Cardiac muscle cell (in vitro differentiated cells and primary cell): Measurements from ENCODE around the gene RUNX3. TPM values are rescaled to one million over a fixed set of nuclear protein-coding genes. Genes with fewer than 3 reads are reported as not detected.

ENCODE experiments used
- DNase-seq, 2 donors: peaks; one replicate each; pipeline versions ENCODE4 v3.0.0 to v3.0.0-alpha.2; 2010 to 2017; ENCODE audit warnings: low read depth in 1 of 2, low spot score in 1 of 2
- H3K27ac ChIP-seq: fragments of 200-600 bp; sonication (generic); 2 replicates; pipeline ENCODE4 v1.5.1; 2016
- H3K27me3 ChIP-seq: fragments of 200-600 bp; sonication (generic); 2 replicates; pipeline ENCODE4 v1.6.0; 2016; ENCODE audit warnings: control low read depth
- H3K36me3 ChIP-seq: fragments of 200-600 bp; sonication (generic); 2 replicates; pipeline ENCODE4 v1.5.1; 2016; ENCODE audit warnings: control low read depth
- H3K4me1 ChIP-seq: fragments of 200-600 bp; sonication (generic); 2 replicates; pipeline ENCODE4 v1.8.1; 2017; ENCODE audit warnings: low read depth, mild to moderate bottlenecking, mixed run types
- H3K4me3 ChIP-seq: fragments of 200-600 bp; sonication (generic); 2 replicates; pipeline ENCODE4 v1.5.1; 2016; ENCODE audit warnings: mild to moderate bottlenecking
- H3K9me3 ChIP-seq: fragments of 200-600 bp; sonication (generic); 2 replicates; pipeline ENCODE4 v1.5.1; 2017; ENCODE audit warnings: low read depth, mild to moderate bottlenecking, control low read depth
- polyA plus RNA-seq: library from polyadenylated mRNA; unstranded; fragments of >200 nt; fragmentation: Nextera tagmentation; extraction: Ambion mirVana; gene quantifications from 2 replicates; pipeline ENCODE4 v1.2.1, GENCODE V29; 2016
- total RNA-seq: library from RNA; depleted of rRNA; stranded (reverse); fragments of >200 nt; gene quantifications from 2 replicates; pipeline ENCODE4 v1.2.3, GENCODE V29; 2016
- TF ChIP-seq, protein P1 (sequence below): IDR thresholded peaks from 2 replicates; pipeline ENCODE4 v1.5.1; 2012; ENCODE audit warnings: low read depth, mild to moderate bottlenecking, low read length

Gene RUNX3
- total and polyA plus RNA-seq, 2 experiments from 2014 or later = not detected

- no peak overlapping the region for H3K4me3 ChIP-seq
- no peak overlapping the region for H3K27ac ChIP-seq
- no peaks in the 10 kb centered on the region for H3K27me3 ChIP-seq
- no peaks in the 10 kb centered on the region for H3K36me3 ChIP-seq
- no peaks in the 10 kb centered on the region for H3K9me3 ChIP-seq
- no peak for DNase-seq
- H3K4me1 ChIP-seq = no peaks in the 10 kb centered on the region
- TF ChIP-seq, protein P1, sequence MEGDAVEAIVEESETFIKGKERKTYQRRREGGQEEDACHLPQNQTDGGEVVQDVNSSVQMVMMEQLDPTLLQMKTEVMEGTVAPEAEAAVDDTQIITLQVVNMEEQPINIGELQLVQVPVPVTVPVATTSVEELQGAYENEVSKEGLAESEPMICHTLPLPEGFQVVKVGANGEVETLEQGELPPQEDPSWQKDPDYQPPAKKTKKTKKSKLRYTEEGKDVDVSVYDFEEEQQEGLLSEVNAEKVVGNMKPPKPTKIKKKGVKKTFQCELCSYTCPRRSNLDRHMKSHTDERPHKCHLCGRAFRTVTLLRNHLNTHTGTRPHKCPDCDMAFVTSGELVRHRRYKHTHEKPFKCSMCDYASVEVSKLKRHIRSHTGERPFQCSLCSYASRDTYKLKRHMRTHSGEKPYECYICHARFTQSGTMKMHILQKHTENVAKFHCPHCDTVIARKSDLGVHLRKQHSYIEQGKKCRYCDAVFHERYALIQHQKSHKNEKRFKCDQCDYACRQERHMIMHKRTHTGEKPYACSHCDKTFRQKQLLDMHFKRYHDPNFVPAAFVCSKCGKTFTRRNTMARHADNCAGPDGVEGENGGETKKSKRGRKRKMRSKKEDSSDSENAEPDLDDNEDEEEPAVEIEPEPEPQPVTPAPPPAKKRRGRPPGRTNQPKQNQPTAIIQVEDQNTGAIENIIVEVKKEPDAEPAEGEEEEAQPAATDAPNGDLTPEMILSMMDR = no peak
Measured at GRCh38 chr1:24946861-24947658, 17.0 kb upstream of the RUNX3 start.

DNA sequence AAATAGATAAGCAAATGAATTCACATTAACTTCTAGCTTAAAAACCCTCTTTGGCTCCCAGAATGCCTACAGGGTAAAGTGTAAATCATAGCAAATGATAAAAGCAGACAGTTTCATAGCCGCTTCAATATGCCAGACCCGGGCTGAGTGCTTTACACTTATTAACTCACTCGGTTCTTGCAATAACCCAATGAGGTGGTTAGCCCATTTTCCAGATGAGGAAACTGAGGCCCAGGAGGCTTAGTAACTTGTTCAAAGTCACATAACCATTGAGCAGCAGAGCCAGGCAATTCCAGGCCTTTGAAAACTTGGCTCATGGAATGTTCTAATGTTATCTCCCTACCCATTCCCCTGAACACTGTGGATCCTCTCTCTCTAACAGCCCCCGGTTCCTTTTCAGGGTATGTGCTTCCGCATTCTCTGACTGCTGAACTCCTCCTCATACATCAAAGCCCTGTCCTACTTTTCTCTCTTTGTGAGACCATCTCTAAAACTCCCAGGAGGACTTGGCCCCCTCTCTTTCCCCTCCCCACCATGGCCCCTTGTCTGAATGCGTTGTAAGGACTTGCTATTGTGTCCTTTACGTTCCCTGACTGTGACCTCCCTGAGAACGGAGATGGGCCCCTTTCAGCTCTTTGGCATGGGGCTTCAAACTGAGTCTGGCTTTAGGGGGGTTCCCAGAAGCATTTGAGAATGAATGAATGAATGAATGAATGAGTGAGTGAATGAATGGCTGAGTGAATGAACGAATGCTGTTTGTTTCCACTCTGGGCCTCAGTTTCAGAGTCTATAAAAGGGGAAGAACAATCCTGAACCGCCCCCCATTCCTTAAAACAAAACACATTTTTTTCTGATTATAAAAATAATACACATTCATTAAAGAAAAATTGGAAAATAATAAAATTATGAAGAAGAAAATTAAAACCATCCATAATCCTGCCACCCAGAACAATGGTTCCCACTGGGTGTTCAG lies 15.6 kb upstream of the RUNX3 start:
- no peaks in the 10 kb centered on the region for H3K27me3 ChIP-seq
- H3K4me1 ChIP-seq = no peaks in the 10 kb centered on the region
- no peaks in the 10 kb centered on the region for H3K36me3 ChIP-seq
- TF ChIP-seq, protein P1 = no peak
- H3K4me3 ChIP-seq = no peak overlapping the region
- H3K27ac ChIP-seq = no peak overlapping the region
- DNase-seq = no peak
- H3K9me3 ChIP-seq = no peaks in the 10 kb centered on the region

GRCh38 chr1:24944318-24944717 lies 14.2 kb upstream of the RUNX3 start:
- no peaks in the 10 kb centered on the region for H3K9me3 ChIP-seq
- no peaks in the 10 kb centered on the region for H3K27me3 ChIP-seq
- H3K27ac ChIP-seq = no peak overlapping the region
- DNase-seq = no peak
- H3K4me1 ChIP-seq = no peaks in the 10 kb centered on the region
- H3K4me3 ChIP-seq = no peak overlapping the region
- H3K36me3 ChIP-seq = no peaks in the 10 kb centered on the region
- TF ChIP-seq, protein P1 = no peak

GRCh38 chr1:24942789-24943188 lies 12.7 kb upstream of the RUNX3 start:
- no peaks in the 10 kb centered on the region for H3K4me1 ChIP-seq
- H3K4me3 ChIP-seq = no peak overlapping the region
- DNase-seq = no peak
- no peaks in the 10 kb centered on the region for H3K27me3 ChIP-seq
- no peaks in the 10 kb centered on the region for H3K9me3 ChIP-seq
- no peaks in the 10 kb centered on the region for H3K36me3 ChIP-seq
- TF ChIP-seq, protein P1 = no peak
- H3K27ac ChIP-seq = no peak overlapping the region

- H3K27ac ChIP-seq = no peak overlapping the region
- H3K36me3 ChIP-seq = no peaks in the 10 kb centered on the region
- H3K4me3 ChIP-seq = no peak overlapping the region
- no peak for DNase-seq
- no peaks in the 10 kb centered on the region for H3K27me3 ChIP-seq
- no peaks in the 10 kb centered on the region for H3K9me3 ChIP-seq
- TF ChIP-seq, protein P1 = no peak
- no peaks in the 10 kb centered on the region for H3K4me1 ChIP-seq
Measured at GRCh38 chr1:24941564-24941963, 11.5 kb upstream of the RUNX3 start.
